CD4-positive, alpha-beta T cell treated with Interleukin-17A for 4 hours (primary cell): Measurements from ENCODE around the gene SMARCB1.

Source experiments
- DNase-seq: peaks from one replicate; pipeline ENCODE4 v3.0.0-alpha.2; 2020; ENCODE audit warnings: mixed read lengths

SMARCB1 gene

DNA sequence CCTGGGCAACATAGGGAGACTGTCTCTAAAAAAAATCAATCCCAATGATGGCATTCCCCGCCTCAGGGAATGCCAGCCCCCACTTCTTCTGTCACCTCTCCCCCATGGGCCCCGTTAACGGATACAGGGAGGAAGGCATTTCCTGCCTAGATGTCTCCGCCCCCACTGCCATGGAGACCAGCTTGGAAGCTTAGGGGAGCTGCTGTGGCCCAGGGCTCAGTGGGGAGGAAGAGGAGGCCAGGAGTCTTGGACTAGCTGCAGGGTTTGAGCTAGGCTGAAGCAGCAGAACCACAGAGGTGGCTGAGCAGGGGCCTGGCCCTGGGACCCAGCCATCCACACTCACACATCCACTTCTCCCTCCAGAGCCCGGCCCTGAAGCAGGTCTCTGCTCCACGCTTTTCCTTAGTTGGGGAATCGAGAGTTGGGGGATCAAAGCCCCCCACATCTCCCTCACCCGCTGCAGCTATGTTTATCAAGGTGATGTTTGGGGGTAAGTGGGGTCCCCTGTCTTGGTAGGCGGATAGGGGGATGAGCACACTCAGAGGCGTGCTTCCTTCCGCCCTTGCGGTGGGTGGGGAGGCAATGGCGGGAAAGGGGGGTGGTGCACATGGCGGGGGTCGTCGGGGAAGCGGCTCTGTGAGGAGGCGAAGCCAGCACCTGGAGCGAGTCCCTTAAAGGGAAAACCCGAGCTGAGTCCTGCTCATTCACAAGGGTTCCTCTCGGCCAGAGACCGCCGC lies 23.8 kb upstream of the SMARCB1 start, which contains the start of gene C22orf15:
Gene C22orf15, plus strand, starts transcription at position 149 of the 737 bp plus-strand sequence. Its CDS starts 317 bp downstream, at position 466.
- peak; percentile 56 for DNase-seq

DNA sequence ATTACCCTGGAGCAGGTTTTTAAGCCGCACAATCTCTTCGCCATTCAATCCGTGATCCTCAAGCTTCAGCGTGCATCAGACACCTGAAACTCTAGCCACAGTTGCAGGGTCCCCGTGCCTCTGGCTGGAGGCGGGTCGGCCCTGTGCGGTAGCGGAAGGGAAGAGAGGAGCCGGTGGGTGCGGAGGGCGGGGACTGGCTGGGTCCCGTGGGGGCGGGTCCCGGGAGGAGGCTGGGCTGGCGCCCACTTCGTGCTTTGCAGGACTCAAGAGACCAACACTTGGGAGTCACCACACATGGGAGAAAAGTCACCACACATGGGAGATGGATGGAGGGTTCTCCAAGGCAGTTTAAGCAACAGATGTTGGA lies 23.2 kb upstream of the SMARCB1 start:
- DNase-seq: peak; percentile 79

DNA sequence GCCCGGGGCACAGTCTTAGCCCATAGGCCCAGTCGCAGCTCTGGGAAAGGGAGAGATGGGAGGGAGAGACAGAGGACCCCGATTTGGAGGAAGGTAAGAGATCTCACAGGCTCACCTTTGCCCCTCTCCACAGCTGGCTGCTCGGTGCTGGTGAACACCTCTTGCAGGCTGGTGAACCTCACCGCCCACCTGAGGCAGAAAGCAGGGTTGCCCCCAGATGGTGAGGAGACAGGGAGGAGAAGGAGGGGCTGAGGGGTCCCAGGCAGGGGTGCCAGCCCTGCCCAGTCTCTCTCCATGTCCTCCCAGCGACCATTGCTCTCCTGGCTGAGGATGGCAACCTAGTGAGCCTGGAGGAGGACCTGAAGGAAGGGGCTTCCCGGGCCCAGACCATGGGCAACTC lies 22.8 kb upstream of the SMARCB1 start:
- DNase-seq: no peak

DNA sequence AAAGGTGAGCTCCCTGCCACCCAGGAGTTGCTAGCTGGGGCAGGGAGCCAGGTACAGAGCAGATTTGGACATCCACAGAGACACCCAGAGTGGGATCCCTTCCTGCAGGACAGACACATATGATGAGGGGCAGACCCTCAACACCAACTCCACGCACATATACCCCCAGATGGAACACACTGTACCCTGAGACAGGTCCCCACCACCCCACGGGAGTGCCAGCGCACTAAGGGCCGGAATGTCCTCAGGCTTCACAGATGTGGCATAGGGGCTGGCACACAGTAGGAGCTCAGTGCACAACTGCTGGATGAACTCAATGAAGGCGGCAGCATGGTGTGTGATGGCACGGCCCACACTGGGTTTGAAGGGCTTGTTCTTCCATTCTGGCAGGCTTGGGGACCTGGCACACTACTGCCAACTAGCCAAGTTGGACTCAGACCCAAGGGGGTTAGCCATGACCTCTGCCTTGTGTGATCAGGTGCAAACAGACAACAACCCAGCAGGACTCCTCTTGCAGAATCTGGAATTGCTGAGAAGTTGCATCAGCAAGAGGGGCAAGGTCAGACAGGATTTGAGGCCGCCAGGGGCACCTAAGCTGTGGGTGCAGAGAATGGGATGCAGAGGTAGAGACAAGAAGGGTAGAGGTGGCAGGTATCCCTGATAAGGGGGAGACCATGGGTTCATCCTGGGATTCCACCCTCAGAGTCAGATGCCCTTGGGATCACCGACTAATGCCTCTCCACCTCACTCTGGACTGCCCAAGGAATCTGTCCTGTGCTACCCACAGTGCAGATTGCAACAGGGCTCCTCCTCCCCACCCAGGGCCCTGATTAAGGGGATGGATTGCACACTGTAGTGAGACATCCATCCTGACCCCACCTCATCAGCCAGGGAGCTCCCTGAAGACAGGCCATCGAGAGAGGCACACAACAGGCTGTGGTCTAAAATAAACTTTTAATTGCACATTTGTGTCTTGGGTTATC lies 21.6 kb upstream of the SMARCB1 start:
- DNase-seq: no peak

DNA sequence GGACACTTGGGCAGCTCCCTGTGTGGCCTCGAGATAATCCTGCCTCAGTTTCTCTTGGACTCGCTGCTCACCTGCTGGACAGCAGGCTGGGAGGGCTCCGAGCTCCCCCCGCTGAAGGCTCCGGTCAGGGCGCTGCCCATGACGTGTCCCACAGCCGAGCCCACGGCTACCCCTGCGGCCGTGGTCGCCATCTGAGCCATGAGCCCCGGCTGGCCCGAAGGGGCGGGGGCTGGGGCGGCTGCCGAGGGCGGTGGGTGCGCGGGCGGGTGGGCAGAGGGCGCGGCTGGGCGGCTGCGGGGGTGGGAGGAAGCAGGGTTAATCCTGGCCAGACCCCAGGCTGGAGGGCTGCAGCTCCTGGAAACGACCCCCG lies 19.5 kb upstream of the SMARCB1 start:
- DNase-seq: no peak

DNA sequence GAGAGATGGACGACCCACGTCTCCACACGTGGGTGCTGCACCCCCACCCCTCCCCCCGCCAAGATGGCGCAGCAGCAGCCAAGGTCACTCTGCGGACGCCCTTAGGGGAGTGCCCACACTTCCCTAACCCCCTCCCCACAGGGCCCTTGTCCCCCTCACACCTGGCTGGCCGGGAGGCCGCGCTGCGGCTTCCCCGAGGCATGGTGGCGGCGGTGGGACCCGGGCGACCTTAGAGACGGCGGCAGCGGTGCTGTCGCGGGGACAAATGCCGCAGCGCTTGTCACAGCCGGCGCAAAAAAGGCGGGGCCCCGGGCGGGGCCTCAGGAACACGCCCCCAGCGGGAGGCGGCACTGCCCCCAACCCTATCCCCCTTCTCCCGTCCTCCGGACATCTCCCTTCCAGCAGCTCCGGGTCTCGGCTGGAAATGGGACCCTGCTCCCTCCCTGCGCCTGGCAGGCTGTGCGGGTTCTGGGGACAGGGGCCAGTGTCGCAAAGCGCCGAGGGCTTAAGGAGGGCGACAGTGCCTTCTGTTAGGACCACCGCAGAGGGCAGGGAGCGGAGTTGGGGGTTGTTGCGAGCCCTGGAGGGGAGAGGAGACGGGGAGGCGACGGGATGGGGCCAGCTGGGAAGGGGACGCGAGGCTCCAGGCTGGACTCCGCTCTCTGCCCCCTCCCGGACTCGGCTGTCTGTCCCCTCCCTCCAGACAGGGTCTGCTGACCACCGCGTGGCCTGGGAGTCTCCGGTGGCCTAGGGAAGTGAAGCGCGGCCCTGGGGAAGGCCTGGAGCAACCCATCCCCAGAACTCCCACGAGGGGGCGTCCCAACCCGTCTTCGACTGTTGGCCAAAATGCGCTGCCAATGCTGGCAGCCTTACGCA lies 18.9 kb upstream of the SMARCB1 start, which contains the start of gene CHCHD10:
Gene CHCHD10, minus strand, starts transcription at position 300 of the 876 bp plus-strand sequence. Its CDS starts 98 bp downstream, at position 202.
- peak; percentile 86 for DNase-seq

DNA sequence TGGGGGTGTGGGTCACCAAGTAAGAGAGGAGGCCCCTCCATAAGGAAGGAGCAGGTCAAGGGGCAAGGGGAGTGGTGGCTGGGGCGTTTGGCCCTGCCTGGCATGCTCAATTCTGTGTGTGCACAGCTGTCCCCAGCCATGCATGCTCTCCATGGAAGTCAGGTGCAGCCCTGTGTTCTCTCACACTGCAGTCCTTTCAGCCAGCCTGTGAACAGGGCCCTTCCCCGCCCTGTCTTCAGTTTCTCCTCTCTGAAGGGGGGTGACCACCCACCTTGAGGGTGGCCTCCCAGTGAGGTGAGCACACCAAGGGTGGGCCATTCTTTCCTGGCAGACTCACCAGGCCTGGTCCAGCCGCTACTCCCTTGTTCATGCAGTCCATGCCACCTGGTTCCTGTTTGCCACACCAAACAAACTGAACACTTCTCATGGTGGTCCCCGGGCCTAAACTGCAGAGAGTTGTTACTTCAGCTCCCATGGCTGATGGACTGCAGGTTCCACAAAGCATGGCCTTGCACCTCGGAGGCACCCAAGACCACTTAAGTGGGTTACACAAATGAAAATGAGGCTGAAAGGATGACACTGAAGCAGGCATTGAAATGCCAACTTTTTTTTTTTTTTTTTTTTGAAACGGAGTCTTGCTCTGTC lies 17.3 kb upstream of the SMARCB1 start:
- DNase-seq: no peak

DNA sequence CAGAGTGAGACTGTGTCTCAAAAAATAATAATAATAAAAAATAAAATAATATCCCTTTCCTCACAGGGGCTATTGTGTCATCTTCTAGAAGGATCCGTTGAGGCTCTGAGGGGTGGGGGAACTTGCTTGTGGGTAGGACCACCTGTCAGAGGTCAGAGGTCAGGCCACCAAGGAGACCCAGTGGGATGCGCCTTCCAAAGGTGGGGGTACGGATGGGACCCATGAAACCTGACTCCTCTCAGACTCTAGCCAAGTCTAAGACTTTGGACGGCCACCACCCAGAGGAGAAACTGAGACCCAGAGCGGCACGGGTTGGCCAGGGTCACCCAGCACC lies 14.5 kb upstream of the SMARCB1 start:
- no peak for DNase-seq

DNA sequence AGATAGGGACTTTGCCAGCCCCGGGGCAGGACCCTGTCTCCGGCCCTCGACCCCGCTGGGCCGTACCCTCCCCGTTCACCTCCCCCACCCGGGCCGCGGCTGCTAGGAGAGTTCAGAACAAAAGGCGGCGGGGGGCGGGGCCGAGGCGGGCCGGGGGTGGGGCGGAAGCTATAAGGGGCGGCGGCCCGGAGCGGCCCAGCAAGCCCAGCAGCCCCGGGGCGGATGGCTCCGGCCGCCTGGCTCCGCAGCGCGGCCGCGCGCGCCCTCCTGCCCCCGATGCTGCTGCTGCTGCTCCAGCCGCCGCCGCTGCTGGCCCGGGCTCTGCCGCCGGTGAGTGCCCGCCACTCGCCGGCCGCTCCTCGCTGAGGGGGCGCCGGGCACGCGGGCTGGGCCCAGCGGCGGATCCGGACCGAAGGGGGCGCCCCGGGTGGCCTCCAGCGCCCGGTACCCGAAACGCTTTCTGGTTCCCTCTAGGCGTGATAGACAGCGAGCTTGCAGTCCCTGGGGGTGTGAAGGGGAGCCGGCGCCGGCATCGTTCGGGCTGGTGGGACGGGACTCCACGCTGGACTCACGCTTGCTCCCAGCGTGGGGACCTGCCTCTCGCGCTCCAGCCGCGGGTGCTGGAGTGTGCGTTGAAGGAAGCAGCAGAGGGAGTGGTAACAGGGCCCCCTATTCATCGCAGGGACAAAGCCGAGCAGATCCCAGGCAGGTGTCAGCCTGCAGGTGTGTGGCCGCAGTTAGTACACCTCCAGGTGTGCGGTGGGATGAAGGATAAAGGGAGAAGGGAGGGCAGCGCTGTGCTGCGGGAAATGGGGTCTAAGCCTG lies 13.9 kb upstream of the SMARCB1 start, which contains the start of gene MMP11:
Gene MMP11, plus strand, starts transcription at position 201 of the 825 bp plus-strand sequence. Its CDS starts 22 bp downstream, at position 223.
- peak; percentile 85 for DNase-seq

DNA sequence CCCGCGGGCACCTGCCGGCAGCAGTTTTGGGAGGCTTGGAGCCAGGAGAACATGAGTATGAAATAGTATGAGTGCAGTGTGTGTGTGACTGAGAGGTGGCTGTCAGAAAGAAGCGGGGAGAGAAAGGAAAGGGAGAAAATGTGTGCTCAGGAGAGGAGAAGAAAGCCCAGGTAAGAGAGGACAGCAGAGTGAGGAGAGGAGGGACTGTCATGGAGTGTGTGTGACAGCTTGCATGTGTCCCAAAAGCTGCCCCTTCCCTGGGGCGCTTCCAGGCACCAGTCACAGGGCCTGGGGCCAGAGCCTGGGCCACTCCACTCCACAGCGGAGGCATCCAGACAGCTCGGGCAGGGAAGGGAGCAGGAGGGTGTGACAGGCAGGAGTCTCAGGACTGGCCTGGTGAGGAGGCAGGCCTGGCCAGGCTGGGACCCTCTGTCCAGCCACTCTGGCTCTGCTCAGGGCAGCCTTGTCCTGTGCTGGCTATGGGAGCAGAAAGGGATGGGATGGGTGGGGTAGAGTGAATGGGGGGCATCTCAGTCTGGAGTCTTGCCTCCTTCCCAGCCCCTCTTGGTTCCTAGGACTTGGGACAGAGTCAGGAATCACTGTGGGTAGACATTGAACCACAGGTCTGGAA lies 13.2 kb upstream of the SMARCB1 start:
- no peak for DNase-seq

DNA sequence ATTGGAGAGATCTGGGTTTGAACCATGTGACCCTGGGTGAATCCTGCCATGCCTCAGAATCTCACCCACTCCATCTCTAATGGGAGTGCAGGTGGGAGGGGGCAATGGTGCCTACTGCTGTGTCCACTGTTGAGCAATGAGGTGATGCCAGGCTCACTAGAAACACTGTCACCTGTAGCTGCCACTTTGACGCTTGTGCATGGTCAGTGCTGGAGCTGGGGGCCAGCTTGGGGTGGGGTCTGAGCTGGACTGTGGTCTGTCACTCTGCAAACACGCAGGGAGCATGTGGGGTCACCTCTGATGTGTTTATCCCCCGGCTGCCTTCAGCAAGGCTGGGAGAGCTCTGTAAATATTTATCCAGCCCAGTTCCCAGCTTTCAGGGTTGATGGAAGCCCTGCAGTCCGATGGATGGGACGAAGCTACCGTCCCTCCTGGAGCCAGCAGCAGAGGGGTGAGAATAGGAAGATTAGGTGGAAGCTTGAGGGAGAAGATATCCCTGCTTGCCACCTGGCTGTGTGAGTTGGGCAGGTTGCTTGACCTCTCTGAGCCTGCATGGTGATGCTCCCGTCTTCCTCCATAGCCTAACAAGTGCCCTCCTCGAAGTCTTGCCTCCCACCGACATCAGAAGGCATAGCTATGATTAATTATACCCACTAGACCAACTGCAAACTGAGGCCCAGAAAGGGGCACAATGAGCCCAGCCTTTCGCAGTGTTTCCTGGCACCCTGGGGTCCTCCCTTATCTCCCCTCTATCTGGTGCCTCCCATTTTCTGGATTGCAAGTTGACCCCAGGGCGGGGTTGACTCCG lies 12.4 kb upstream of the SMARCB1 start:
- DNase-seq: no peak

DNA sequence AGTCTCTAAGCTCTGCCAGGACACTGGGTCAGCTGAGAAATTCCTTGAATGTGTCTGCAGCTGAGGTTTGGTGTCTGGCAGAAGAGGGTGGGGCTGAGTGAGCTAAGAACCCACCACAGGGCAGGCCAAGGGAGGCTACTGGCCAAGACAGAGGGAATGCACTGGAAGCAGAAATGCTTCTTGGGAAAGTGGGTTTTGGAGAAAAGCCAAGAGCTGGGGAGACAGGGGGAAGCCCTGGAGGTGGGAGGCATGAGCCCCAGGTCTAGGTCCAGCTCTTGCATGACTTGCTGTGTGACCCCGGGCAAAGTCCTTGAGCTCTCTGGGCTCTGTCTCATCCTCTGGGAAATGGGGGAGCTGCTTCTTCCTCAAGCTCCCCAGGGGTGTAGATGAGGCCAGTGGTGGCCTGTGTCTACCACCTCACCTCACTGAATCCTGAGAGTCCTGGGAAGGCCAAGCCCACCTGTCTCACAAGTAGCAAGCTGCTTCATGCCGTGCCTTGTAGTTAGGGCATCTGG lies 11.8 kb upstream of the SMARCB1 start:
- no peak for DNase-seq

DNA sequence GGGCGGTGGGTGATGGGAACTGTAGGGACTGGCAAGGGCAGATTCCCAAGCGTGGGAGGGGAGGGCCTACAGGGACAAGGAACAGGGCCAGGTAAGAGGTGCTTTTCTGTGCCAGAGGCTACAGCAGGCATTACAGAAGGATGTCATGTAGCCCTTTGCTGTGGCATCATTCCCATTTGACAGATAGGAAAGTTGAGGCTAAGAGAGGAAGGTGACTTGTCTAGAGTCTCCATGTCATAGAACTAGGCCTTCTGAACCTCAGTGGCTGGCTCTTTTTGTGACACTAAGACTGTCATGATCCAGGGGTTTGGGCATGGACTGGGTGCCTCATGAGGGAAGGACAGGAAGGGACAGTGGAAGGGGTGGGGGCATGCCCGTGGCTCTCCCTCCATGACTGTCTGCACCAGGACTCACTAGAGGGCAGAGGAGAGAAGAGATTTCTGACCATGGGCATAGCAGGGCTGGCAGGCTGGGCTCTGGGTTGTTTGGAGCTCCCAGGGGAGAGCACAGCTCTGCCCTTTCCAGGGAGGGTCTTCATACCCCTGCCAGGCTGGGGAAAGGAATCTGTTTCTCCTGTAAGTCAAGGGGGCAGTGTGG lies 10.9 kb upstream of the SMARCB1 start:
- no peak for DNase-seq

DNA sequence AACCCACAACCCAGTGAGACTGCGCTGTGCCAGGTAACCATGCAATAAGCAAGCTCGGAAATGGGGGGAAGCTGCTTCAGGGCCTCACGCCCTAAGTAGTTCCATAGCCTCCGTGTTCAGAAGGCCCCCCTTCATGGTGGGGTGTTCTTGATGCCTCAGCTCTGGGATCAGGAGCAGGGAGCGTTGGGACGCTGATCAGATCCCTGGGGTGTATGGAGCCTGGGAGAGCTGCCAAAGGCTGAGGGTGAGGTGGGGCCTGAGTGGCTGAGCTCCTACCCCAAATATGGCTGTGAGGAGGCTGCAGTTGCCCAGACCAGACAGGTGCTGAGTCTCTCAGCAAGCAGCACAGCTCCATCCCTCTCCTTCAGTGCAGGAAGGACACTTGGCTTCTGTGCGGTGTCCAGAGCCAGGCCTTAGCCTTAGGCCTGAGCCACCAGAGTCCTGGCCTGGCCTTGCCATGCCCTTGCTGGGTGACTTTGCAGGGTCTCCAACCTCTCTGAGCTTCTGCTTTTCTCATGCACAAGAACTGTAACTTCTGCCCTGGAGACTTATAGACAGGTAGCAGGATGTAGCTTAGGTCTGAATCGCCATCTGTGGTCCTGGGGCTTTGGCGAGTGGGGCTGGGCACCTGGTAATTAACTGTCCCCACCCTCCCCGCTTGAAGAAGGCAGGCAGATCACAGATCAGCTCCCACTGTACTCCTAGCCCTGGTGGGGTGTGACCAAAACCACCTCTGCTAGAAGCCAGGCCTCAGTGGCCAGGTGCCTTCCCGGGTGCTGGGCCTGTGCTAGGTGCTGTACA lies 8.8 kb upstream of the SMARCB1 start:
- no peak for DNase-seq

DNA sequence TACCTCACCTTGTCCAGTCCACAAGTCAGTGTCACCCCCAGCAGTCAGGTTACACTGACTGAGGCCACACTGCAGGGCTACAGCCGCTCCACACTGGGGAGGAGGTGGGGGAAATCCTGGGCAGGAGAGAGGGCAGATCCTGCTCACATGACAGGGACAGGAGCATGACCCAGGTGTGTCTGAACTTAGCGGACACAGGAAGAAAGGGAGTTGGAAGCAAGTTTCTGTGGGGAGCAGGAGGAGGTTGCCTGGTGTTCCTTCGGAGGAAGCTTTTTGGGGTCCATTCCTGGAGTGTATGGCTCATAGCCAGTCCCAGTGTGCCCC lies 8.2 kb upstream of the SMARCB1 start:
- no peak for DNase-seq

DNA sequence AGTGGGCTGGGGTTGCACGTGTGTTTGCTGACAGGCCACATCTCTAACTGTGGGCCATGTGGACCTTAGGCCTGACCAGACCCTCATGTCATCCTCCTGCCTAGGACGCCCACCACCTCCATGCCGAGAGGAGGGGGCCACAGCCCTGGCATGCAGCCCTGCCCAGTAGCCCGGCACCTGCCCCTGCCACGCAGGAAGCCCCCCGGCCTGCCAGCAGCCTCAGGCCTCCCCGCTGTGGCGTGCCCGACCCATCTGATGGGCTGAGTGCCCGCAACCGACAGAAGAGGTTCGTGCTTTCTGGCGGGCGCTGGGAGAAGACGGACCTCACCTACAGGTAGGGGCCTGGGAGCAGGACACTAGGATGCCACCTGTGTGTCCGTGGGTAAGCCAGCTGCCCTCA lies 7.7 kb upstream of the SMARCB1 start:
- DNase-seq: no peak

DNA sequence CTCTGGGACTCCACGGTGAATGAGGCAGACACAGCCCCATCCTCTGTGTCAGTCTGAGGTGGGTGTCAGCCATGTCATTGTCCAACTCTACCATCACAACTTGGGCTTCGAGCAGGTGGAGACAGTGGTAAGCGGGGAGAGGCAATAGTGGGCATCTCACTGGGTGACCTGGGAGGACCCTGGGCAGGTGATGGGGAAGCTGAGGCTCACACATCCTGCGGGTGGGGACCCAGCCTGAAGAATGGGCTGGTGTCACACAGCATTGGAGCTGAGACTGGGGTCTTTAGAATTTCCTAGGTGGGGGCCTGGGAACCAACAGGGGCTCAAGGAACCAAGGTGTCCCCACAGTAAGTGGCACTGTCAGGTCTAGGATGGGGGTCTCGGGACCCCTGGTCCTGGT lies 7.0 kb upstream of the SMARCB1 start:
- no peak for DNase-seq

DNA sequence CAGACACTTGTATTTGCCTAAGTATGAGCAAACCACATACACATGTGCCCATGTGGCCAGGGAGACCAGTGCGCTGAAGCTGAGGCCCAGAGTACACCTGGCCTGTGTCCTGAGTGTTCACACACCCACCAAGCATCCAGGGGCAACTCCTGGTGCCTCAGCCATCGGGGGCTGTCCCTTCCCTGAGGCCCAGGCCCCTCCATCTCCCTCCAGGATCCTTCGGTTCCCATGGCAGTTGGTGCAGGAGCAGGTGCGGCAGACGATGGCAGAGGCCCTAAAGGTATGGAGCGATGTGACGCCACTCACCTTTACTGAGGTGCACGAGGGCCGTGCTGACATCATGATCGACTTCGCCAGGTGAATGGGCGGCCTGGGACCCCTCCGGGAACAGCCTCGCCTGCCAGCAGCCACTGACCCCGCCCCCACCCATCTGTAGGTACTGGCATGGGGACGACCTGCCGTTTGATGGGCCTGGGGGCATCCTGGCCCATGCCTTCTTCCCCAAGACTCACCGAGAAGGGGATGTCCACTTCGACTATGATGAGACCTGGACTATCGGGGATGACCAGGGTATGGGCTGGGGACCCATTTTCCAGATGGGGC lies 6.5 kb upstream of the SMARCB1 start:
- DNase-seq: no peak
